ENCODE results near the gene GPR101.

GPR101 gene

DNA sequence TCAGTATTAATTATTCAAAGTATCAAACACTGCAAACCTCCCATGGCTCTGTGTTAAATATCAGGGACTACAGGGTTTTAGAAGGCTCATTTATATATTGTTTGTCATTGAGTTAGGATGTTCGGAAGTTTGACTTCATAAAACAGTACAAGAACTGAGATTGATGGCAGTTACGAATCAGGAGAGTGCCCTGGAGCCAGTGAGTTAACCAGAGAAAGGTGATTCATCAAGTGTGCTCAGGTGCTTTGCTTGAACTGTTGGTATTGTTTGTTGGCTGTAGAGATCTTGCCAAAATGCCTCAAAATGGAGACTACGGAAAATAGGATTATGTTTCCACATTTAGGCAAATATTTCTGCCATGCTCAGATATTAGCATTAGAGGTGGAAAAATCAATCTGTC lies 7.5 kb upstream of the GPR101 start:
- Histone ChIP-seq H3K9ac (ENCODE audit: low read length) (no peak overlapping the region), H3K27me3 (replicated peaks; ENCODE audit: insufficient read depth, low read length) (no peaks in the 10 kb centered on the region), H3K4me3 (ENCODE audit: low read length) (no peak overlapping the region), H3K79me2 (ENCODE audit: low read length) (no peaks in the 10 kb centered on the region), H3K9me3 (replicated peaks; ENCODE audit: insufficient read depth, low read length) (no peaks in the 10 kb centered on the region), H3K36me3 (replicated peaks; ENCODE audit: insufficient read depth, low read length) (no peaks in the 10 kb centered on the region), H2AFZ (ENCODE audit: low read length) (no peak overlapping the region), H3K27ac (ENCODE audit: low read length) (no peak overlapping the region), H3F3A (ENCODE audit: insufficient read depth, low read length) (no peaks in the 10 kb centered on the region), H3K4me1 (ENCODE audit: low read length) (no peaks in the 10 kb centered on the region), H4K20me1 (ENCODE audit: insufficient read depth, low read length) (no peaks in the 10 kb centered on the region), H3K9me2 (replicated peaks; ENCODE audit: insufficient read depth, low read length) (no peaks in the 10 kb centered on the region), H3K4me2 (ENCODE audit: low read depth, low read length) (no peak overlapping the region)
- DNase-seq, result no peak
- no peak for TF ChIP-seq EZH2 (optimal IDR thresholded peaks at IDR 0.05; ENCODE audit: low read depth, low read length)
- no peak for TF ChIP-seq EZH2phosphoT487 (IDR thresholded peaks at IDR 0.05; ENCODE audit: low read length)
- TF ChIP-seq, protein P1, sequence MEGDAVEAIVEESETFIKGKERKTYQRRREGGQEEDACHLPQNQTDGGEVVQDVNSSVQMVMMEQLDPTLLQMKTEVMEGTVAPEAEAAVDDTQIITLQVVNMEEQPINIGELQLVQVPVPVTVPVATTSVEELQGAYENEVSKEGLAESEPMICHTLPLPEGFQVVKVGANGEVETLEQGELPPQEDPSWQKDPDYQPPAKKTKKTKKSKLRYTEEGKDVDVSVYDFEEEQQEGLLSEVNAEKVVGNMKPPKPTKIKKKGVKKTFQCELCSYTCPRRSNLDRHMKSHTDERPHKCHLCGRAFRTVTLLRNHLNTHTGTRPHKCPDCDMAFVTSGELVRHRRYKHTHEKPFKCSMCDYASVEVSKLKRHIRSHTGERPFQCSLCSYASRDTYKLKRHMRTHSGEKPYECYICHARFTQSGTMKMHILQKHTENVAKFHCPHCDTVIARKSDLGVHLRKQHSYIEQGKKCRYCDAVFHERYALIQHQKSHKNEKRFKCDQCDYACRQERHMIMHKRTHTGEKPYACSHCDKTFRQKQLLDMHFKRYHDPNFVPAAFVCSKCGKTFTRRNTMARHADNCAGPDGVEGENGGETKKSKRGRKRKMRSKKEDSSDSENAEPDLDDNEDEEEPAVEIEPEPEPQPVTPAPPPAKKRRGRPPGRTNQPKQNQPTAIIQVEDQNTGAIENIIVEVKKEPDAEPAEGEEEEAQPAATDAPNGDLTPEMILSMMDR (IDR thresholded peaks at IDR 0.05; ENCODE audit: low read length), result no peak

DNA sequence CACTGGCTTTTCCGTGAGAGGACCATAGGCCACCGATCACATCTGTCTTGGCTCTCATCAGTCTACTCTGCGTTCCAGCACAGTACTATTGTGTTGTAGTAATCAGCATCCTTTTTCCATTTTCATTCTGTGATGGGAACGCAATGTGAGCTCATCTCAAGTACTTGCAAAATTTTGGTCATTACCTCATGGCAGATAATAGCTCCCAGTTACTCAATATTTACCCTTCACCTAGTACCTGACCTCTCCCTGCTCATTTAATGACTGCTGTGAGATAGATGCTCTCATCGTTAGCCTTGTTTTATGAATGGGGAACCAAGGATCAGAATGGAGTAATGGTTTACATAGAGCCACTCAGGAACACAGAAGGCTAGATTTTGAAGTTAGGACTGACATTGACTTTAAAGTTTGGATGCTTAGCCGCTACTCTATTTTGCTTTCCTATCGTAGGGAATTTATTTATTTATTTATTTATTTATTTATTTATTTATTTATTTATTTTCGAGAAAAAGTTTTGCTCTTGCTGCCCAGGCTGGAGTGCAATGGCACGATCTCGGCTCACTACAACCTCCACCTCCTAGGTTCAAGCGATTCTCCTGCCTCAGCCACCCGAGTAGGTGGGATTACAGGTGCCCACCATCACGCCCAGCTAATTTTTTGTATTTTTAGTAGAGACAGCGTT lies 6.5 kb upstream of the GPR101 start:
- H3K79me2 ChIP-seq (ENCODE audit: low read length), result no peaks in the 10 kb centered on the region
- no peak overlapping the region for H3K9ac ChIP-seq (ENCODE audit: low read length)
- no peaks in the 10 kb centered on the region for H3K4me1 ChIP-seq (ENCODE audit: low read length)
- H3K27me3 ChIP-seq (replicated peaks; ENCODE audit: insufficient read depth, low read length), result no peaks in the 10 kb centered on the region
- no peaks in the 10 kb centered on the region for H3F3A ChIP-seq (ENCODE audit: insufficient read depth, low read length)
- no peak overlapping the region for H3K4me2 ChIP-seq (ENCODE audit: low read depth, low read length)
- no peaks in the 10 kb centered on the region for H3K36me3 ChIP-seq (replicated peaks; ENCODE audit: insufficient read depth, low read length)
- H3K9me3 ChIP-seq (replicated peaks; ENCODE audit: insufficient read depth, low read length), result no peaks in the 10 kb centered on the region
- H2AFZ ChIP-seq (ENCODE audit: low read length), result no peak overlapping the region
- no peak overlapping the region for H3K4me3 ChIP-seq (ENCODE audit: low read length)
- DNase-seq, result no peak
- no peaks in the 10 kb centered on the region for H4K20me1 ChIP-seq (ENCODE audit: insufficient read depth, low read length)
- H3K27ac ChIP-seq (ENCODE audit: low read length), result no peak overlapping the region
- no peaks in the 10 kb centered on the region for H3K9me2 ChIP-seq (replicated peaks; ENCODE audit: insufficient read depth, low read length)
- TF ChIP-seq EZH2phosphoT487 (IDR thresholded peaks at IDR 0.05; ENCODE audit: low read length) (no peak), EZH2 (optimal IDR thresholded peaks at IDR 0.05; ENCODE audit: low read depth, low read length) (no peak)

DNA sequence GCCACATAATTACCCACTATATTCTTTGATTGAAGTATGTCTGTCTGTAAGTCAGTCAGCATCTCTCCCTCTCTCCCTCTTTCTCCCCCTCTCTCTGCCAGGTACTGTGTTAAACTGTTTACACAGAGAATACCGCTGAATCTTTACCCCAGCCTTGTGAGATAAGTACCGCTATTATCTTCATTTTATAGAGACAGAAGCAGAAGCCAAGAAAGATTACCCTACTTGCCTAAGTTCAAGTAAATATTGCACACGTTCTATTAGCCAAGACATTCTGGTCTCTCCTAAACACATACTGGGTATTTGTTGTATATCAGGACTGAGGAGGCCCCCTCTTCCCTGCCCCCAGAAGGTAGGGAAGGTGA lies 695 bp upstream of the GPR101 start:
- H3K79me2 ChIP-seq (ENCODE audit: low read length), result no peaks in the 10 kb centered on the region
- H3K9me3 ChIP-seq (replicated peaks; ENCODE audit: insufficient read depth, low read length), result no peaks in the 10 kb centered on the region
- no peaks in the 10 kb centered on the region for H3F3A ChIP-seq (ENCODE audit: insufficient read depth, low read length)
- peaks cover 16% of the 10 kb centered on the region for H3K27me3 ChIP-seq (replicated peaks; ENCODE audit: insufficient read depth, low read length)
- H3K9me2 ChIP-seq (replicated peaks; ENCODE audit: insufficient read depth, low read length), result no peaks in the 10 kb centered on the region
- no peak overlapping the region for H2AFZ ChIP-seq (ENCODE audit: low read length)
- no peak overlapping the region for H3K4me3 ChIP-seq (ENCODE audit: low read length)
- TF ChIP-seq EZH2 (optimal IDR thresholded peaks at IDR 0.05; ENCODE audit: low read depth, low read length) (no peak), EZH2phosphoT487 (IDR thresholded peaks at IDR 0.05; ENCODE audit: low read length) (no peak)
- TF ChIP-seq, protein P1 (IDR thresholded peaks at IDR 0.05; ENCODE audit: low read length), result no peak
- no peaks in the 10 kb centered on the region for H3K4me1 ChIP-seq (ENCODE audit: low read length)
- no peak overlapping the region for H3K4me2 ChIP-seq (ENCODE audit: low read depth, low read length)
- H3K9ac ChIP-seq (ENCODE audit: low read length), result no peak overlapping the region
- no peaks in the 10 kb centered on the region for H4K20me1 ChIP-seq (ENCODE audit: insufficient read depth, low read length)
- H3K27ac ChIP-seq (ENCODE audit: low read length), result no peak overlapping the region
- no peak for DNase-seq
- H3K36me3 ChIP-seq (replicated peaks; ENCODE audit: insufficient read depth, low read length), result no peaks in the 10 kb centered on the region

Measured in MM.1S (cell line).